Pancreas (tissue), 10 donors: ENCODE data around the gene KRT222. TPM values are rescaled to one million over a fixed set of nuclear protein-coding genes. Genes with fewer than 3 reads are reported as not detected.

Experiments
- ATAC-seq, 4 donors: fragments of 200-7000 bp; cut with Tn5 transposase; one replicate each; pipeline versions ENCODE4 v1.8.0 to v1.9.1; 2020; ENCODE audit warnings: mild to moderate bottlenecking in 4 of 4, moderate library complexity in 4 of 4
- DNase-seq, 6 donors: peaks; one replicate each; pipeline ENCODE4 v3.0.0-alpha.2; 2020
- FAIRE-seq: peaks from 2 replicates; lab custom pipeline; 2012; peaks lifted over from hg19 to GRCh38; lab: Jason Lieb, UNC
- H3K27ac ChIP-seq, 4 donors: fragments of 200-600 bp; sonication (generic); 1 replicate in 3 of 4; 2 replicates in 1 of 4; pipeline versions ENCODE4 v1.5.0 to v1.8.0; 2020
- H3K27me3 ChIP-seq, 4 donors: fragments of 200-600 bp; one replicate each; pipeline ENCODE4 v1.8.0; 2021
- H3K36me3 ChIP-seq, 3 donors: fragments of 200-600 bp; sonication (generic) in 1 of 3; one replicate each; pipeline versions ENCODE4 v1.5.0 to v1.8.0; 2020 to 2021
- H3K4me1 ChIP-seq, 3 donors: fragments of 200-600 bp; one replicate each; pipeline ENCODE4 v1.8.0; 2021
- H3K4me3 ChIP-seq, 4 donors: fragments of 200-600 bp; sonication (generic) in 2 of 4; one replicate each; pipeline versions ENCODE4 v1.5.0 to v1.8.0; 2020 to 2021
- H3K9me3 ChIP-seq, 4 donors: fragments of 200-600 bp; one replicate each; pipeline ENCODE4 v1.8.0; 2021
- CTCF ChIP-seq, 4 donors: fragments of 200-600 bp; sonication (generic) in 3 of 4; IDR thresholded peaks; one replicate each; pipeline versions ENCODE4 v1.5.0 to v1.8.0; 2021; ENCODE audit warnings: antibody characterized with exemption in 4 of 4
- whole genome bisulfite sequencing, 2 donors: extraction: QIAGEN DNeasy Blood & Tissue Kit; methylation state at CpG; one replicate each; pipeline ENCODE4 v1.1.7; 2013; 5-methylcytosine and 5-hydroxymethylcytosine counted together
- intact Hi-C, 3 donors: fragments of 100-400 bp; cut with DNase I; formaldehyde crosslinking; loops; one replicate each; pipeline versions ENCODE4 v1.11.1 to v1.14.2; 2022
- polyA plus RNA-seq, 2 donors: library from polyadenylated mRNA; stranded (reverse); fragments of 200-250 nt; gene quantifications; one replicate each; pipeline ENCODE4 v1.2.3, GENCODE V29; 2013
- total RNA-seq, 6 donors: library from RNA; stranded (reverse); fragmentation: NEBNext Ultra II Directional in 4 of 6; extraction: Animal tissue kit (Norgen Biotek cat#: 25700) in 4 of 6; gene quantifications; one replicate each; pipeline versions ENCODE4 v1.2.1 to v1.2.4, GENCODE V29; 2021 to 2023
- donor health status: healthy with polysubstance abuse.
- donor health status: DM: no; HTN: no; CAD: no; lungs with moderate emphysema.
- donor health status: DM: no; HTN: no; CAD: no.
- donor health status: control.
- donor health status: control.
- donor health status: Bipolar disorder and iron deficiency.
- donor health status: DM: yes; HTN: yes; CAD: no.
- donor health status: DM: no; HTN: no; CAD: no.
- donor health status: DM: no; HTN: no; CAD: no.
- donor health status: DM: yes; HTN: yes; CAD: no.

KRT222 gene
- total and polyA plus RNA-seq, 8 donors: 0.28 to 4.9 (median 1.4) TPM

- Histone ChIP-seq H3K27ac (no peak overlapping the region), H3K4me1 (no peaks in the 10 kb centered on the region), H3K27me3 (no peaks in the 10 kb centered on the region), H3K9me3 (no peaks in the 10 kb centered on the region), H3K36me3 (no peaks in the 10 kb centered on the region), H3K4me3 (no peak overlapping the region)
- no peak for TF ChIP-seq CTCF (IDR thresholded peaks at IDR 0.05)
- WGBS, 2 donors: 56 to 58% methylated on average over 6 of the region's 6 CpGs
- no peak for FAIRE-seq
- ATAC-seq: no peak
- intact Hi-C loops: no loop called here
- DNase-seq: no peak
These were observed 56.9 kb downstream of the KRT222 start for GRCh38 chr17:40608061-40608581.

GRCh38 chr17:40607641-40608040, 57.3 kb downstream of the KRT222 start:
- intact Hi-C loops: no loop called here

GRCh38 chr17:40606548-40607353, 58.2 kb downstream of the KRT222 start:
- ATAC-seq (no peak), DNase-seq (no peak), FAIRE-seq (no peak)
- 55 to 68% methylated on average over 10 of the region's 10 CpGs for WGBS, 2 donors
- TF ChIP-seq CTCF (IDR thresholded peaks at IDR 0.05): no peak
- H3K27ac ChIP-seq: no peak overlapping the region
- H3K4me3 ChIP-seq: no peak overlapping the region
- no peaks in the 10 kb centered on the region for H3K27me3 ChIP-seq
- intact Hi-C loops: no loop called here
- H3K9me3 ChIP-seq: no peaks in the 10 kb centered on the region
- no peaks in the 10 kb centered on the region for H3K36me3 ChIP-seq
- no peaks in the 10 kb centered on the region for H3K4me1 ChIP-seq

More at GRCh38 chr17:40607641-40608040, 57.3 kb downstream of the KRT222 start:
- no peak for TF ChIP-seq CTCF (IDR thresholded peaks at IDR 0.05)
- DNase-seq (no peak), ATAC-seq (no peak), FAIRE-seq (no peak)
- H3K9me3 ChIP-seq: no peaks in the 10 kb centered on the region
- no peaks in the 10 kb centered on the region for H3K36me3 ChIP-seq
- no peaks in the 10 kb centered on the region for H3K4me1 ChIP-seq
- 55 to 70% methylated on average over 5 of the region's 5 CpGs for WGBS, 2 donors
- no peak overlapping the region for H3K27ac ChIP-seq
- no peaks in the 10 kb centered on the region for H3K27me3 ChIP-seq
- H3K4me3 ChIP-seq: no peak overlapping the region

GRCh38 chr17:40605306-40605705, 59.7 kb downstream of the KRT222 start:
- Histone ChIP-seq H3K9me3 (no peaks in the 10 kb centered on the region), H3K36me3 (no peaks in the 10 kb centered on the region), H3K27me3 (no peaks in the 10 kb centered on the region), H3K4me3 (no peak overlapping the region), H3K4me1 (no peaks in the 10 kb centered on the region), H3K27ac (no peak overlapping the region)
- TF ChIP-seq CTCF (IDR thresholded peaks at IDR 0.05): no peak
- ATAC-seq (no peak), DNase-seq (no peak), FAIRE-seq (no peak)
- 73 to 88% methylated on average over 6 of the region's 6 CpGs for WGBS, 2 donors
- intact Hi-C loops: no loop called here

Other genes starting within 250 kb of the KRT222 start
- 1 to 10 TPM in 3 of 6 donors, under 1 TPM in 3; 0.19 to 4.4 (median 1.2) TPM for gene TOP2A, start 247.3 kb downstream of the KRT222 start, total RNA-seq
- gene TOP2A, start 247.3 kb downstream of the KRT222 start, polyA plus RNA-seq: under 1 TPM; 0.42 to 0.76 TPM
- gene IGFBP4, start 221.7 kb downstream of the KRT222 start, total RNA-seq: 100 to 1,000 TPM in 3 of 6 donors, 10 to 100 TPM in 3; 30.2 to 190 (median 80.4) TPM
- 10 to 100 TPM; 58.7 to 72.3 TPM for gene IGFBP4, start 221.7 kb downstream of the KRT222 start, polyA plus RNA-seq
- under 1 TPM in 2 of 6 donors, not detected in 4; 0.16 to 0.24 TPM for gene TNS4, start 163.6 kb downstream of the KRT222 start, total RNA-seq
- gene TNS4, start 163.6 kb downstream of the KRT222 start, polyA plus RNA-seq: not detected
- under 1 TPM in 3 of 6 donors, not detected in 3; 0.09 to 0.82 (median 0.09) TPM for gene CCR7, start 99.7 kb downstream of the KRT222 start, total RNA-seq
- gene CCR7, start 99.7 kb downstream of the KRT222 start, polyA plus RNA-seq: under 1 TPM; 0.07 to 0.08 TPM
- gene SMARCE1, start 17.4 kb downstream of the KRT222 start, total RNA-seq: 10 to 100 TPM; 21.7 to 48.5 (median 35.4) TPM
- 10 to 100 TPM; 29.0 to 55.8 TPM for gene SMARCE1, start 17.4 kb downstream of the KRT222 start, polyA plus RNA-seq
- not detected for gene KRT24, start 38.6 kb upstream of the KRT222 start, total RNA-seq
- gene KRT24, start 38.6 kb upstream of the KRT222 start, polyA plus RNA-seq: under 1 TPM in 1 of 2 donors, not detected in 1; 0.08 TPM
- not detected for gene KRT25, start 90.2 kb upstream of the KRT222 start, total RNA-seq
- not detected for gene KRT25, start 90.2 kb upstream of the KRT222 start, polyA plus RNA-seq
- gene KRT26, start 107.0 kb upstream of the KRT222 start, total RNA-seq: not detected
- gene KRT26, start 107.0 kb upstream of the KRT222 start, polyA plus RNA-seq: not detected
- not detected for gene KRT27, start 117.4 kb upstream of the KRT222 start, total RNA-seq
- gene KRT27, start 117.4 kb upstream of the KRT222 start, polyA plus RNA-seq: not detected
- gene KRT28, start 134.8 kb upstream of the KRT222 start, total RNA-seq: not detected
- not detected for gene KRT28, start 134.8 kb upstream of the KRT222 start, polyA plus RNA-seq
- gene KRT10, start 157.4 kb upstream of the KRT222 start, total RNA-seq: 10 to 100 TPM; 13.9 to 25.5 (median 19.6) TPM
- gene KRT10, start 157.4 kb upstream of the KRT222 start, polyA plus RNA-seq: 10 to 100 TPM; 29.2 to 31.0 TPM
- not detected for gene KRT12, start 202.0 kb upstream of the KRT222 start, total RNA-seq
- not detected for gene KRT12, start 202.0 kb upstream of the KRT222 start, polyA plus RNA-seq
- gene KRT20, start 220.1 kb upstream of the KRT222 start, total RNA-seq: under 1 TPM in 1 of 6 donors, not detected in 5; 0.63 TPM
- under 1 TPM in 1 of 2 donors, not detected in 1; 0.46 TPM for gene KRT20, start 220.1 kb upstream of the KRT222 start, polyA plus RNA-seq